ENCODE results near the gene SLC25A22.

DNA sequence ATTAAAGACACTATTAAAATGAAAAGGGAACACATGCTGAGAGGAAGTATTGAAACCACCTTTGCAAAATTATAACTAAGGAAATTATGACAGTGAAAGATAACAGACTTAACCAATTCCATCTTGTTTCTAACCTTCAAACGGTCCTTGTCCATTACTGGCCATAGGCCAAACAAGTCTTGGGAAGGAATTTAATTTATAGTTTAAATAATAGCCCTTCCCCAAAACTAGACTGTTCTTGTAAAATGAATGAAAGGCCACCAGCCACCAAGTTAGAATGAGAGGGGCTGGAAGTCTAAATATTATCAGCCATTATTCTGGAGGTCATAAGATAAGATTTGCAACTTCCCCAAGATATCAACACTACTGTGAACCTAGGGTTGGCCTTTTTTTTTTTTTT is 52.7 kb downstream of the SLC25A22 start:
- TF ChIP-seq, protein P1, sequence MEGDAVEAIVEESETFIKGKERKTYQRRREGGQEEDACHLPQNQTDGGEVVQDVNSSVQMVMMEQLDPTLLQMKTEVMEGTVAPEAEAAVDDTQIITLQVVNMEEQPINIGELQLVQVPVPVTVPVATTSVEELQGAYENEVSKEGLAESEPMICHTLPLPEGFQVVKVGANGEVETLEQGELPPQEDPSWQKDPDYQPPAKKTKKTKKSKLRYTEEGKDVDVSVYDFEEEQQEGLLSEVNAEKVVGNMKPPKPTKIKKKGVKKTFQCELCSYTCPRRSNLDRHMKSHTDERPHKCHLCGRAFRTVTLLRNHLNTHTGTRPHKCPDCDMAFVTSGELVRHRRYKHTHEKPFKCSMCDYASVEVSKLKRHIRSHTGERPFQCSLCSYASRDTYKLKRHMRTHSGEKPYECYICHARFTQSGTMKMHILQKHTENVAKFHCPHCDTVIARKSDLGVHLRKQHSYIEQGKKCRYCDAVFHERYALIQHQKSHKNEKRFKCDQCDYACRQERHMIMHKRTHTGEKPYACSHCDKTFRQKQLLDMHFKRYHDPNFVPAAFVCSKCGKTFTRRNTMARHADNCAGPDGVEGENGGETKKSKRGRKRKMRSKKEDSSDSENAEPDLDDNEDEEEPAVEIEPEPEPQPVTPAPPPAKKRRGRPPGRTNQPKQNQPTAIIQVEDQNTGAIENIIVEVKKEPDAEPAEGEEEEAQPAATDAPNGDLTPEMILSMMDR (IDR thresholded peaks at IDR 0.05), result no peak
- TF ChIP-seq EZH2 (IDR thresholded peaks at IDR 0.05; ENCODE audit: borderline replicate concordance, insufficient read depth, low read depth, low read length, poor library complexity, severe bottlenecking), result no peak
